K562 (cell line): ENCODE results near the gene SBK3. TPM values are rescaled to one million over a fixed set of nuclear protein-coding genes. Genes with fewer than 3 reads are reported as not detected.

Experiments used
- CBX1 ChIP-seq: sonication (generic); IDR thresholded peaks from 2 replicates; pipeline ENCODE4 v1.6.1; 2016; ENCODE audit warnings: antibody characterized with exemption, low read depth, mild to moderate bottlenecking
- EZH2 ChIP-seq: IDR thresholded peaks from 2 replicates; pipeline ENCODE4 v1.6.1; 2012; ENCODE audit warnings: low read depth, mild to moderate bottlenecking, inconsistent platforms, low read length, borderline replicate concordance
- GABPA ChIP-seq: fragments of 200-800 bp; sonication (Bioruptor generic); conservative IDR thresholded peaks from 2 replicates; pipeline ENCODE4 v1.6.1; 2016; ENCODE audit warnings: low read depth, missing genetic modification characterization, missing compliant biosample characterization
- GMEB1 ChIP-seq: fragments of 250-450 bp; sonication (Bioruptor Pico); IDR thresholded peaks from 2 replicates; pipeline ENCODE4 v1.4.0; 2020; ENCODE audit warnings: mild to moderate bottlenecking
- IRF1 ChIP-seq: sonication (generic); formaldehyde crosslinking; IDR thresholded peaks from 2 replicates; pipeline ENCODE4 v1.8.0; 2022; ENCODE audit warnings: missing genetic modification reagents, mild to moderate bottlenecking, borderline replicate concordance
- NR3C1 ChIP-seq: sonication (generic); formaldehyde crosslinking; IDR thresholded peaks from 2 replicates; pipeline ENCODE4 v1.8.1; 2022; ENCODE audit warnings: missing genetic modification reagents
- RCOR1 ChIP-seq, 2 experiments: IDR thresholded peaks; 2 replicates each; pipeline ENCODE4 v1.6.1; 2012; ENCODE audit warnings: low read depth in 2 of 2, low read length in 2 of 2, borderline replicate concordance in 1 of 2, improper control_type of control experiment in 1 of 2
- RNF2 ChIP-seq: sonication (generic); IDR thresholded peaks from 2 replicates; pipeline ENCODE4 v1.6.1; 2016
- SMAD2 ChIP-seq: fragments of 150-350 bp; IDR thresholded peaks from 2 replicates; pipeline ENCODE4 v1.6.1; 2014; ENCODE audit warnings: low read depth, mild to moderate bottlenecking, low read length
- SMARCA4 ChIP-seq: fragments of 450-650 bp; IDR thresholded peaks from 2 replicates; pipeline ENCODE4 v1.6.1; 2016
- ZNF511 ChIP-seq: sonication (generic); formaldehyde crosslinking; IDR thresholded peaks from 2 replicates; pipeline ENCODE4 v1.8.0; 2022; ENCODE audit warnings: mild to moderate bottlenecking, missing genetic modification reagents
- ZNF79 ChIP-seq: fragments of 250-450 bp; sonication (Bioruptor Pico); IDR thresholded peaks from 2 replicates; pipeline ENCODE4 v1.4.0; 2020; ENCODE audit warnings: low read depth, mild to moderate bottlenecking, moderate library complexity
- polyA plus RNA-seq, 8 experiments: library from polyadenylated mRNA; depleted of rRNA in 4 of 8; stranded (reverse) in 5 of 8; unstranded in 3 of 8; fragments of >200 nt; fragmentation: Nextera tagmentation in 2 of 8; fragmentation: Illumina TruSeq in 1 of 8; extraction: Ambion mirVana in 2 of 8; extraction: Trizol in 1 of 8; gene quantifications; 2 replicates each; pipeline versions ENCODE4 v1.2.1 to v1.2.3, GENCODE V29; 2011 to 2014; ENCODE audit warnings: inconsistent platforms in 1 of 8, missing spikeins in 1 of 8
- total RNA-seq, 7 experiments: library from RNA; depleted of rRNA in 6 of 7; stranded (reverse); fragments of >200 nt in 6 of 7; fragmentation: Illumina TruSeq in 2 of 7; extraction: Trizol in 2 of 7; gene quantifications; 2 replicates each; pipeline versions ENCODE4 v1.2.1 to v1.2.3, GENCODE V29; 2011 to 2021; ENCODE audit warnings: low replicate concordance in 1 of 7
- TF ChIP-seq, protein P1 (sequence below): fragments of 200-600 bp; sonication (generic); IDR thresholded peaks from one replicate; pipeline ENCODE4 v1.6.1; 2012; ENCODE audit warnings: mild to moderate bottlenecking, low read depth, low read length, inconsistent platforms

The SBK3 gene
- total and polyA plus RNA-seq, 9 of the 15 experiments (the other 6 are each of a cell fraction or from before 2014, with no cell fraction given), result 0.11 to 0.43 (median 0.13) TPM; not detected in 6

- TF ChIP-seq IRF1 (CRISPR knock-in tag) (peak; percentile 93), GMEB1 (no peak), GABPA (tag) (peak; percentile 83), ZNF511 (CRISPR knock-in tag) (peak; percentile 90), SMARCA4 (peak; percentile 30; the same call in 1 of the 2 replicates), EZH2 (no peak), RNF2 (no peak), SMAD2 (no peak), ZNF79 (CRISPR knock-in tag) (no peak), NR3C1 (CRISPR knock-in tag) (peak; percentile 54; the same call in 1 of the 2 replicates), CBX1 (0 out of 2 replicates have a peak, but pooled peaks have one; percentile 20), RCOR1 (IDR thresholded peaks at IDR 0.05; ENCODE audit: borderline replicate concordance in 1 of 2, low read depth in 2 of 2, low read length in 2 of 2) (peak in 1 of 2 experiments; percentile 91; a peak in 2 of 4 replicates)
- TF ChIP-seq, protein P1, sequence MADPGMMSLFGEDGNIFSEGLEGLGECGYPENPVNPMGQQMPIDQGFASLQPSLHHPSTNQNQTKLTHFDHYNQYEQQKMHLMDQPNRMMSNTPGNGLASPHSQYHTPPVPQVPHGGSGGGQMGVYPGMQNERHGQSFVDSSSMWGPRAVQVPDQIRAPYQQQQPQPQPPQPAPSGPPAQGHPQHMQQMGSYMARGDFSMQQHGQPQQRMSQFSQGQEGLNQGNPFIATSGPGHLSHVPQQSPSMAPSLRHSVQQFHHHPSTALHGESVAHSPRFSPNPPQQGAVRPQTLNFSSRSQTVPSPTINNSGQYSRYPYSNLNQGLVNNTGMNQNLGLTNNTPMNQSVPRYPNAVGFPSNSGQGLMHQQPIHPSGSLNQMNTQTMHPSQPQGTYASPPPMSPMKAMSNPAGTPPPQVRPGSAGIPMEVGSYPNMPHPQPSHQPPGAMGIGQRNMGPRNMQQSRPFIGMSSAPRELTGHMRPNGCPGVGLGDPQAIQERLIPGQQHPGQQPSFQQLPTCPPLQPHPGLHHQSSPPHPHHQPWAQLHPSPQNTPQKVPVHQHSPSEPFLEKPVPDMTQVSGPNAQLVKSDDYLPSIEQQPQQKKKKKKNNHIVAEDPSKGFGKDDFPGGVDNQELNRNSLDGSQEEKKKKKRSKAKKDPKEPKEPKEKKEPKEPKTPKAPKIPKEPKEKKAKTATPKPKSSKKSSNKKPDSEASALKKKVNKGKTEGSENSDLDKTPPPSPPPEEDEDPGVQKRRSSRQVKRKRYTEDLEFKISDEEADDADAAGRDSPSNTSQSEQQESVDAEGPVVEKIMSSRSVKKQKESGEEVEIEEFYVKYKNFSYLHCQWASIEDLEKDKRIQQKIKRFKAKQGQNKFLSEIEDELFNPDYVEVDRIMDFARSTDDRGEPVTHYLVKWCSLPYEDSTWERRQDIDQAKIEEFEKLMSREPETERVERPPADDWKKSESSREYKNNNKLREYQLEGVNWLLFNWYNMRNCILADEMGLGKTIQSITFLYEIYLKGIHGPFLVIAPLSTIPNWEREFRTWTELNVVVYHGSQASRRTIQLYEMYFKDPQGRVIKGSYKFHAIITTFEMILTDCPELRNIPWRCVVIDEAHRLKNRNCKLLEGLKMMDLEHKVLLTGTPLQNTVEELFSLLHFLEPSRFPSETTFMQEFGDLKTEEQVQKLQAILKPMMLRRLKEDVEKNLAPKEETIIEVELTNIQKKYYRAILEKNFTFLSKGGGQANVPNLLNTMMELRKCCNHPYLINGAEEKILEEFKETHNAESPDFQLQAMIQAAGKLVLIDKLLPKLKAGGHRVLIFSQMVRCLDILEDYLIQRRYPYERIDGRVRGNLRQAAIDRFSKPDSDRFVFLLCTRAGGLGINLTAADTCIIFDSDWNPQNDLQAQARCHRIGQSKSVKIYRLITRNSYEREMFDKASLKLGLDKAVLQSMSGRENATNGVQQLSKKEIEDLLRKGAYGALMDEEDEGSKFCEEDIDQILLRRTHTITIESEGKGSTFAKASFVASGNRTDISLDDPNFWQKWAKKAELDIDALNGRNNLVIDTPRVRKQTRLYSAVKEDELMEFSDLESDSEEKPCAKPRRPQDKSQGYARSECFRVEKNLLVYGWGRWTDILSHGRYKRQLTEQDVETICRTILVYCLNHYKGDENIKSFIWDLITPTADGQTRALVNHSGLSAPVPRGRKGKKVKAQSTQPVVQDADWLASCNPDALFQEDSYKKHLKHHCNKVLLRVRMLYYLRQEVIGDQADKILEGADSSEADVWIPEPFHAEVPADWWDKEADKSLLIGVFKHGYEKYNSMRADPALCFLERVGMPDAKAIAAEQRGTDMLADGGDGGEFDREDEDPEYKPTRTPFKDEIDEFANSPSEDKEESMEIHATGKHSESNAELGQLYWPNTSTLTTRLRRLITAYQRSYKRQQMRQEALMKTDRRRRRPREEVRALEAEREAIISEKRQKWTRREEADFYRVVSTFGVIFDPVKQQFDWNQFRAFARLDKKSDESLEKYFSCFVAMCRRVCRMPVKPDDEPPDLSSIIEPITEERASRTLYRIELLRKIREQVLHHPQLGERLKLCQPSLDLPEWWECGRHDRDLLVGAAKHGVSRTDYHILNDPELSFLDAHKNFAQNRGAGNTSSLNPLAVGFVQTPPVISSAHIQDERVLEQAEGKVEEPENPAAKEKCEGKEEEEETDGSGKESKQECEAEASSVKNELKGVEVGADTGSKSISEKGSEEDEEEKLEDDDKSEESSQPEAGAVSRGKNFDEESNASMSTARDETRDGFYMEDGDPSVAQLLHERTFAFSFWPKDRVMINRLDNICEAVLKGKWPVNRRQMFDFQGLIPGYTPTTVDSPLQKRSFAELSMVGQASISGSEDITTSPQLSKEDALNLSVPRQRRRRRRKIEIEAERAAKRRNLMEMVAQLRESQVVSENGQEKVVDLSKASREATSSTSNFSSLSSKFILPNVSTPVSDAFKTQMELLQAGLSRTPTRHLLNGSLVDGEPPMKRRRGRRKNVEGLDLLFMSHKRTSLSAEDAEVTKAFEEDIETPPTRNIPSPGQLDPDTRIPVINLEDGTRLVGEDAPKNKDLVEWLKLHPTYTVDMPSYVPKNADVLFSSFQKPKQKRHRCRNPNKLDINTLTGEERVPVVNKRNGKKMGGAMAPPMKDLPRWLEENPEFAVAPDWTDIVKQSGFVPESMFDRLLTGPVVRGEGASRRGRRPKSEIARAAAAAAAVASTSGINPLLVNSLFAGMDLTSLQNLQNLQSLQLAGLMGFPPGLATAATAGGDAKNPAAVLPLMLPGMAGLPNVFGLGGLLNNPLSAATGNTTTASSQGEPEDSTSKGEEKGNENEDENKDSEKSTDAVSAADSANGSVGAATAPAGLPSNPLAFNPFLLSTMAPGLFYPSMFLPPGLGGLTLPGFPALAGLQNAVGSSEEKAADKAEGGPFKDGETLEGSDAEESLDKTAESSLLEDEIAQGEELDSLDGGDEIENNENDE, result no peak
These were observed 35.9 kb upstream of the SBK3 start (continued) for GRCh38 chr19:55581145-55581822.
